ACHN (cell line): ENCODE measurements around the gene SFMBT1.

Experiments
- DNase-seq: peaks from one replicate; pipeline ENCODE4 v3.0.0-alpha.2; 2015
- in situ Hi-C: cut with HindIII; loops from 2 replicates; pipeline ENCODE4 v1.10.0; 2017; ENCODE audit warnings: low sequenced_read_pairs, low pct_ligation_motif_present, low pct_unique_long_range_greater_than_20kb

Gene SFMBT1

DNA sequence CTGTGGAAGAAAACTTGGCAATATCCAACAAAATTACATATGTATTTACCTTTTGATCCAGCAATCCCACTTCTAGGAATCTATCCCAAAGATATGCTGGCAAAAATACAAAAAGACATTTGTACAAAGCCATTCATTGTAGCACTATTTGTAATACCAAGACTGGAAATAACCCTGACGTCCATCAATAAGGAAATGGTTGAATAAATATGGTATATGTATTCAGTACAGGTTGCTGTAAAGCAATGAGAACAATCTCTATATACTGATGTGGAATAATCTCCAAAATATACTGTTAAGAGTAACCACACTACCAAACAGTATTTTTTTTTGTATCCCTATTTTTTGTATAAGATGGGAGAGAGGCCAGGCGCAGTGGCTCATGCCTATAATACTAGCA lies 83.7 kb downstream of the SFMBT1 start:
- no peak for DNase-seq
- in situ Hi-C loops = no loop called here

DNA sequence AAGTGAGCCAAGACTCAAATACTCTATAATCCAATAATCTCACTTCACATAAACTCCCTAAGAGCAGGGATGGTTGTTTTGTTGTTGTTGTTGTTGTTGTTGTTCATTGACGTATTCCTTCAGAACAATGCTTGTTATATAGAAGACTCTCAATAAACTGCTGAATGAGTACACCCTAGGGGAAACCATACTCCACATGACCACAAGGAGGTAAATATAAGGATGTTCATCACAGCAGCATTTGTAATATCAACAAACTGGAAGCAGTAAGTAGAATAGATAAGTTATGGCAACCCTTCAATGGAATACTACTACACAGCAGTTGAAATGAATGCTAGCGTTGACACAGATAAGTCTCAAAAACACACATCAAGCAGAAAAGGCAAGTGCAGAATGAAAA lies 86.1 kb downstream of the SFMBT1 start:
- no peak for DNase-seq
- in situ Hi-C loops = no loop called here

DNA sequence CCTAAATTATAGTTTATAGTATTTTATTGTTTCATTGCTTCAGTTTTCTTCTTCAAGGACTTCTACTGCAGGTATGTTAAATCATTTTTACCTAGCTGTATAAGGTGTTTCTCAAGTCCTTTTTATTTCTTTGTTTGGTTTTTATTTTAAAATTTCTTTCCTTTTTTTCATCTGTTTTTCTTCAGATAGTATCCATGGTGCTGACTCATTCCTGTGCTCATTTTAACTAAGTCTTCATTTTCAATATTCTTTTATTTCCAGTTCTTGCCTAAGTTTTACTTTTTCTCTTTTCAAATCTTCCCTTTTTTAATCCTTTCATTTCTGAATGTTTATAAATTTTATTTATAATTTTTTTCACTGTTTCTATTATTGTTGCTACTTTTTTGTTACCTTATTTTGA lies 106.3 kb downstream of the SFMBT1 start:
- no peak for DNase-seq
- in situ Hi-C loops = no loop called here

DNA sequence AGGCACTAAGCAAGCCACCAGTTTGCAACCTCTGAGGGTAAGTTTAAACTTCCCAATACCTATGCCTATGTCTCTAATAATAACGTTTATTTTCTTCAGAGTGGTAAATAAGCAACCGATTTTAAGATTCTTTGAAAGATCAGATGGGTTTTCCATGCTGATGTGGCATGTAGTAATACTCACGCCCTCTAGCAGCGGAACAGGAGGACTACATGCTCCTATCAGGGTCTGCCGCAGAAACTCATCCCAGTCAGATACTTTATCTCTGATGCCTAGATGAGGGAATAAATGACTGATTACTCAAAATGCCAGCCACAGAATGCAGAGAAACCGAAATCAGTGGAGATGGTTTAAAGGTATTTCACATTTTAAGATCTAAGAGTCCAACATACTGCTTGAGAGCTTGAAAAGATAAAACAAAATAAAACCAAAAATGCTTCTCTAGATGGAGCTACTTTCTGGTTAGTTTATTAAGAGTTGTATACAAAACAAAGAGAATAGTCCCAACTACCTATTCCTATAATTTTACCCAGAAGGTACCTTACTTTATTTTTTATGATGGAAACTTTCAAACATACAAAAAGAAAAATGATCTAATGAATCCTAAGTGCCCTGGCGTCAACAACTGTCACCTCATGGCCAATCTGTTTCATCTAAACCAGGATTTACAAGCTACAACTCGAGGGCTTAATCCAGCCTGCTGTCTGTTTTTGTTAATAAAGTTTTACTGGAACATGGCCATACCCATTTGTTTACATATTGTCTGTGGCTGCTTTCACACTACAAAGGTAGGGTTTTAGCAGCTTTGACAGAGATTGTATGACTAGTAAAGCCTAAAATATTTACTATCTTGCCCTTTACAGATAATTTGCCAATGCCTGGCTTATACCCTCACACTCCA lies 111.0 kb downstream of the SFMBT1 start:
- in situ Hi-C loops = no loop called here
- DNase-seq = peak; percentile 52

DNA sequence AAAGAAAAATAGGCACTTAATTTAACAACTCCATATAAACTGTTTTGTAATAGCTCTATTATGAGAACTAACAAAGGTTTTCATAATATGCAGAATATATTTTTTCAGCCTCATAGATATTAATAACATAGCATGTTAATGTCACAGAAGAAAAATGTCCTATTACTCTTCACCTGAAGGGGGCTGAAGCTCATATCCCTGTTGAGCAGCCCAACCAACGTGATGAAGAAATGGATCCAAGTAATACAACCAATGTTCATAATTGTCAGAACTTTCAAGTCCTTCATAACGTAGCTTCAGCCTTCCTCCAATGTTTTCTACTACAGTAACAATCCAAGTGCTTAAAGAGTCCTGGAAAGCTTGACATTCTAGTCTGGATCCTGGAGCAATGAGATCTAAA lies 114.0 kb downstream of the SFMBT1 start:
- no peak for DNase-seq

DNA sequence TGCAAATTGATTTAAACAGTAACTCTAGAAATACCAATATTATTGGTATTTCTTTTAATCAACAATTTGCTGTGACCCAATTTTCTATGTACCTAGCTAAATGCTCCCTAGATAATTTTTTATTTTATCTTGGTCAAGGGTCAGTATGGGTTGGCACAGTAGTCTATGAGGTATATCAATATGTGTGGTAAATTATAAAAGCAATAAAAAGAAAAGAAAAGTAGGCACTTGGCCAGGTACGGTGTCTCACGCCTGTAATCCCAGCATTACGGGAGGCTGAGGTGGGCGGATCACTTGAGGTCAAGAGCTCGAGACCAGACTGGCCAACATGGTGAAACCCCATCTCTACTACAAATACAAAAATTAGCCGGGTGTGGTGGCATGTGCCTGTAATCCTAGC lies 114.5 kb downstream of the SFMBT1 start:
- in situ Hi-C loops = no loop called here
- DNase-seq = no peak

More for the DNA sequence above, 114.0 kb downstream of the SFMBT1 start:
- in situ Hi-C loops = no loop called here

DNA sequence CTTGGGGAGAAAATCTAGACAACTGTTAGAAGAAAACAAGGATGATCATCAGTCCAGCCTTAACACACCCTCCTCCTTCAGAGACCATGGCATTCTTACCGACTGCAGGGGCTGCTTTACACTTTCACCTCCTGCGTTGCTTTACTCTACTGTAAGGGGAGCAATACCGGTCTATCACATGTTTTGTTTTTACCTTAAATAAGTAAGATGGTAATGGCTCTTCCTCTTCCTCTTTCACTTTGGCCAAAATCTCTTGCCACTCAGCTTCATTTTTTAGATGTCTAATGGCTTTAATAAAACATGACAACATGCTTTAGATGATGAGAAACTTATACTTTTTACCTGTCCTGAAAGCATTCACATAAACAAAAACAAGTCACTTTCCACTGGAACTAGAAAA lies 115.1 kb downstream of the SFMBT1 start:
- in situ Hi-C loops = no loop called here
- DNase-seq = no peak

DNA sequence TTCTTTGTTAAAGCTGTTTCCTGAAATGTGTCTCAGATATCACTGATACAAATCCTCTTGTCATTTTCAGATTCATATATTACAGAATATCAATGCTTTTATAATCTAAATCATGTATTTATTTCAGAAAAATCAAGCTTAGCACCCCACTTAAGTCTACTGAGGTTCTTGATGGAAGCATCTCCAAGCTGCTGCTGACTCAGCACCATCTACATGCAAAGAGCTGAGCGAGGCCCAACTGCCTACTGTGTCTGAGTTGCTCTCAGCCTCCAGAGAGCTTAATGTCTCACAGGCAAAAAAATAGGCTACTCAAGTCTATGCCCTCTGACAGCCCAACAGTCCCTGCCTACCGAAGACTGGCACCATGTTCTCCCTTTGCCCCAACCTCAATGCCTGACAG lies 119.3 kb downstream of the SFMBT1 start:
- in situ Hi-C loops = no loop called here
- no peak for DNase-seq

DNA sequence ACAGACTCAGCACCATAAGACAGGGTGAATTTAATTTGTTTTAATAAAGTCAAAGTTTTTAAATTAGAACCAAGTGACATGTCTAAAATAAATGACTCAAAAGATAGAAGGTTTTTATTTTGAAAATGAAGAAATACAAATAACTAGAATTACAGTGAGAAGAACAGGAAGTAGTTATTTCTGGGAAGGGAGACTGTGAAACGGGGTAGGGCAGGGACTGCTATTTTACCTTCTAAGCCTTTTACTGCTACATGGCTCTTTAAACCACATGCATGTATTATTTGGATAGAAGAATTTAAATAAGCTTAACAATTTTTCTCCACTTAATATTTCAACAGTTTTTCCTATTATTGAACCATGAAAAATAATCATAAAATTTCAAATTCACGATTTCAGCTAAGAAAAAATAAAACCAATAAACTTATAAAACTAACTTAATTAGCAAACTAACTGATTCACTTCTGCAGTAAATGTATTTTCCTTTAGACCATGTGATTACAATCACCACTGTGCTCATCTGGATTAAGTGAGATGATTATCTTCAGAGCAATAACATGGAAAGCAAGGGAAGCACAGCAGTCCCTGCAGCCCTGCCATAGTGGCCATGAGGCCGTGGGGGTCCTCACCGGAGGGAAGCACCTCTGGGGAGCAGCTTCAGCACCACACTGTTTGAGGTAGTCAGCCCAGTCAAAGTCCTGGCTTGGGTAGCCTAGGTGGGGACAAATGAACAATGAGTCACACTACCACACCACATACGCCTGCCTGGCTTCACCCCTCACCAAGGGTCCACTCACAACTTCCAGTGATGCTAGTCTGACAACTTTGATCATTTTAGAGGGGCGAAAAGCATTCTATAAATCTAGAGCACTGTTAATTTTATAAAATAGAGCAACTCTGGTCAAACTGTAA lies 120.2 kb downstream of the SFMBT1 start:
- DNase-seq = no peak
- in situ Hi-C loops = no loop called here

DNA sequence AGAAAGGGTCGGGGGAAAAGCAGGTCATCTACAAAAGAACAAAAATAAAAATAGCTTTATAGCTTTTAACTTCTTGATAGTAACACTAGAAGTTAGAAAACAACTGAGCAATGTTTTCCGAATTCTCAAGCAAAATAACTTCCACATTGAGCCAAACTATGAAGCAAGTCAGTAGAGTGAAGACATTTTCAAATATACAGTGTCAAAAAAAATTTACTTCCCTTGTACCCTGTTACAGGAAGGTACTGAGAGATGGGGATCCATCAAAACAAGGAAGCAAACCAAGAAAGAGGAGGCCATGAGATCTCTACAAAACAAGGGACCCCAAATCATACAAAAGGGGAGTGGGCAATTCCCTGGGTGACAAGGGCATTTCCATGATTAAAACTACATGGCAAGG lies 121.9 kb downstream of the SFMBT1 start:
- no peak for DNase-seq
- in situ Hi-C loops = no loop called here

DNA sequence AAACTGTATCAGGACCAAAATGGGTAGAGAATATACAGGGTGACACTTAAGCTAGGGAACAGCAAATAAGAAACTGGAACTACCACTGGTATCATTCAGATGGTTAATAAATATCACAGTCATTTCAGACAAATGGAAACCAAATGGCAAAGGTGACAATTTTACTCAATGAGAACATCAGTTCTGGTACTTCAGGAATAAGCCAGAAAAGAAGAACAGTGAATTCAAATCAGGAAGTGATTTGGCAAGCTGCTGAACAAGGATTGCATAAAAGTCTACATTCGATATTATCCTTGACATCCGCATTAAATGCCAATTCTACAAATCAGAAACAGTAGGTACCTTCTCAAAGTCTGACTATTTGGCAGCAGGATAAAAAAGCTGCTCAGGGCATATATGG lies 125.0 kb downstream of the SFMBT1 start:
- in situ Hi-C loops = no loop called here
- DNase-seq = no peak

DNA sequence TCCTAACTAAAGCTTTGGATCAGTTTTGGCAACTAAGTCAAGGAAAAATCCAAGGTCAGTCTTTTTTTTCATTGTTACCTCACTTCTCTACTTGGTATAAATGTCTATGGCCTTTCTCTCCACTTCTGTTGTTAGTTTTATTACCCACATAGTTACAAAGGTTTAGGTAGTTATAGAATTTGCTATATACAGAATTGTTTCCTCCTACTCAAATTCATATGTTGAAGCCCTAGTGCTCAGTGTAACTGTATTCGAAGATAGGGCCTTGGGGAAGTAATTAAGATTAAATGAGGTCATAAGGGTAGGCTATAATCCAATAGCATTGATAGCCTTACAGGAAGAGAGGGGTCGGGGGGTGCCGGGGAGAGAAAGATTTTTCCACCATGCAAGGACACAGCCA lies 128.8 kb downstream of the SFMBT1 start:
- in situ Hi-C loops = no loop called here
- no peak for DNase-seq

DNA sequence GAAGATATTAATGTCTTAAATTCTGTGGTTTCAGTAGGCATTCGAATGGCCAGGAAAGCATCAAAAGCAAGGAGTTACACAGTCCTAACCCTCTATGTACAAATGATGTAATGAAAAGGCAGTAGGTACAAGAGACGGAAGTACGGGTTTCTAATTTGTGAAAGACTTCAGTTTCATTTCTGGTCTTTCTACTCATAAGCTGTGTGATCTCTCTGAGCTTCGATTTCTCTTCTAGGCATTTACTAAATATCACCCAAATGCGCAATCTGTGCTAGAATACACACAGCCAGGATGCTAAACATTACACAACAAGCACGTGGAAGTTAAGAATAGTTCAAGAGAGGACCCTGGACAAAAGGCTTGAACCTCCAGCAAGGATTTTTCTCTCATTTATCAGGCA lies 130.6 kb downstream of the SFMBT1 start:
- in situ Hi-C loops = no loop called here
- no peak for DNase-seq

DNA sequence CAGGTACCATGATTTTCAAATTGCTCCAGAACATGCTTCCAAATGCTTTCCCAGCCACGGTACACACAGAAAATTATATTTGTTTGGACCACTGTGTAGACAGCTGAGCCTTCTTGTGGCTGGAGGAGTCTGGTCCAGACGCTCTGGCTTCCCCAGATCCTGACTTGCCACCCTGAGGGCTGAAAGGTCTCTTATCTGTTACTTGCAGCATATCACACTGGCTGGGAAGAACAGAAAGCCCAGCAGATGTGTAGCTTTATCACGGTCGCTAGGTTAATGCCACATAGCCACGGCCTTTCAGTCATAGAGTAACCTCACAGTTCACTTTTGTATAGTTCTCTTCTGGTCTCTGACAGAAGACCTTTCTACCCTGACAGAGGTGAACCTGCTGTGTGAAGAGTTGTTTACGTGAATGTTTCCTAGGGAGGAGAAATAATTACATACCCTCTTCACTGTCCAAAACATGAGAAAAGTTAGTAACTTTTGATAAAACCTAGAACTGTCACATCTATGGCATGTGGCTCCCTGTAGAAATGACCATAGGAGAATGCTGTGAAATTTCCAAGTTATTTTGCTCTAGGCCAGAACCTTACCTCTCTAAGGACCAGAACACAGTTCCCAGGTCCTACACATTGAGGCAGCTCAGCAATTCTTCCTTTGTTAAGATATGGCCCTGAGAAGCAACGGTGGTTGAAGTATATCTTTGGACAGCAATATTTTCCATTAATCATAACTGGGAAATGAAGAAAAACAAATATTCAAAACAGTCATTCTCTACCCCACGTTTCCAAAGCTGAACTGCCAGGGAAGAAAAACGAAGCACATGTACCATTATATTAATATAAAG lies 132.8 kb downstream of the SFMBT1 start:
- in situ Hi-C loops = no loop called here
- no peak for DNase-seq

DNA sequence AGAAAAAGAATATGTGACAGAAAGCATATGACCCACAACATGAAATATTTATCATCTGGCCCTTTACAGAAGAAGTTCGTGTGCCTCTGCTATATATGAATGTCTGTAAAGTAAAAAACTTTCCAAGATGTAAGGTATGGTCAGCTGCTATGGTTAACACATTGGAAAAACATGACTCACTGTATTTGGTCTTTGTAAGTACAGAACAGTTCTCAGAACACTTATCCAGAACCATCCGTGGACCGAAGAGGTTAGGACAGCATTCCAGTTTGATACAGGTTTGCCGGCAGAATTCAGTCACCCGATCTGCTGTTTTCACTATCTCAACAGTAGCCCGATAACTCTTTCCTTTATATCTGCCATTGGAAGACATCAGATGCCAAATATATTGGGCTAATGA lies 135.1 kb downstream of the SFMBT1 start:
- no peak for DNase-seq
- in situ Hi-C loops = no loop called here

DNA sequence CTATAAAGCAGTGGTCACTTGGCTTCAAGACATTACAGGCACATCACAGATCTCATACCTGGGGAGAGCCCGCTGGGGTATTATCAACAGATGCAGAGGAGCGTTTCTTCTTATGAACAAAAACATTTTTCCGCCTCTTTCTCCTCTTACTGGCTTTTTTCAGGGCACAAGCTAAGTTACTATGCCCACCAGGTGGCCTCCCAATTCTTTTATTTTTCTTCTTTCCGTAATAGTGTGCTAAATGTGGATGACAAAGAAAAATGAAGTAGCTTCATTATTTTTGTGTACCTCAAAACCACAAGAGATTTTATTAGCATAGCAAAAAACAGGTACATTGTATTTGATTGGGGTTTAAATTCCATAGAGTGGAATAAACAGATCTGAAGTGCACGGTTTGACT lies 138.4 kb downstream of the SFMBT1 start:
- DNase-seq = no peak
- in situ Hi-C loops = no loop called here

DNA sequence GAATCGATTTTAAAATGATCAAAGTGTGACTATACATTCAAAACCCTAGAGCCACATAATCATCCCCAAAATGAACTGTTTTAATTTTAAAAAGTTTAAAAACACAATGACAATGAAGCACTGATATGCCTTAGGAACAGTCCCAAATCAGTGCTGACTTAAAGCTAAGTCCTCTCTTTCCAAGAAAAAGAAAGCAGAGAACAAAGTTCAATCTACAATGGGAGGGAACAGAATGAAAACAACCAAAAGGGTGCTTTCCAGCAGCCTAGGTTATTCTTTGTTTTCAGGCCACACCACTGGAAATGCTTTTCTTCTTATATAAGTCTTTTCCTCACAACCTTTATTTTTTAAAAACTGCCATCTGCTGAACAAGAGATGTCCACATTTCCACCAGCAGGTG lies 141.3 kb downstream of the SFMBT1 start:
- in situ Hi-C loops = no loop called here
- DNase-seq = no peak

DNA sequence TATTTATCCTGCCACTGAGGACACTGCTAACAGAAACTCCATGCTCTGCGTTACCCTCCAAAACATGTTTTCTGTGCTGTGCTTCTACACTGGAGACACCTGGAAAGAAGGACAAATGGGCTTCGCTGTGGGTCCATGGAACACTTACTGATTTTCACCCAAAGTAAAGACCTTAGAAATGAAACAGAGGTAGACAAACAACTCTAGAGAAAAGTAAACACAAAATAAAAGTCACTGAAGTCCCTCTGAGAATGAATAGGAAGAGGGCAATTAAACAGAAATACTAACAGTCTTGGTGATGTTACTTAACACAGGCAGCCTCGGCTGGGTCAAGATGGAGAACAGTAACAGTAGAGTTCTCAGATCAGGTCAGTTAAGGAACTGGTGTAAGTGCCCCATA lies 141.9 kb downstream of the SFMBT1 start:
- in situ Hi-C loops = no loop called here

More for the DNA sequence above, 141.9 kb downstream of the SFMBT1 start:
- DNase-seq = no peak
